Ovary (tissue), 9 donors: Measurements from ENCODE around the gene JAML. TPM values are rescaled to one million over a fixed set of nuclear protein-coding genes. Genes with fewer than 3 reads are reported as not detected.
"Not testable (repeated sequence)": the region's sequence is repeated elsewhere in the genome, so short reads cannot be mapped to it uniquely, and the experiment has no call there.

Experiments
- DNase-seq, 5 donors: peaks; one replicate each; pipeline ENCODE4 v3.0.0-alpha.2; 2019 to 2020
- H3K27ac ChIP-seq, 2 donors: fragments of 200-600 bp; one replicate each; pipeline versions ENCODE4 v1.5.1 to v1.8.0; 2019 to 2022
- H3K27me3 ChIP-seq: fragments of 200-600 bp; one replicate; pipeline ENCODE4 v1.8.0; 2022
- H3K36me3 ChIP-seq: fragments of 200-600 bp; sonication (generic); one replicate; pipeline ENCODE4 v1.5.1; 2019
- H3K4me1 ChIP-seq: one replicate; pipeline ENCODE4 v1.8.1; 2013; ENCODE audit warnings: mild to moderate bottlenecking, moderate library complexity; ENCODE audit not compliant: insufficient read depth
- H3K4me3 ChIP-seq: fragments of 200-600 bp; sonication (generic); one replicate; pipeline ENCODE4 v1.5.1; 2017
- H3K9me3 ChIP-seq, 2 donors: fragments of 200-600 bp in 1 of 2; sonication (generic) in 1 of 2; one replicate each; pipeline versions ENCODE4 v1.5.1 to v1.8.1; 2013 to 2019; ENCODE audit warnings: mild to moderate bottlenecking in 1 of 2, moderate library complexity in 1 of 2
- EP300 ChIP-seq: sonication (generic); formaldehyde crosslinking; IDR thresholded peaks from one replicate; pipeline ENCODE4 v1.6.1; 2017; ENCODE audit warnings: antibody characterized with exemption
- POLR2A ChIP-seq: fragments of 450-650 bp; IDR thresholded peaks from one replicate; pipeline ENCODE4 v1.6.1; 2017; ENCODE audit warnings: antibody characterized with exemption, mild to moderate bottlenecking, moderate library complexity
- WGBS, 3 donors: extraction: QIAGEN DNeasy Blood & Tissue Kit in 1 of 3; methylation state at CpG; one replicate each; pipeline versions ENCODE4 v1.1.5 to v1.1.7; 2013 to 2017; 5-methylcytosine and 5-hydroxymethylcytosine counted together
- intact Hi-C, 4 donors: fragments of 100-400 bp; cut with DNase I; formaldehyde crosslinking; loops; one replicate each; pipeline versions ENCODE4 v1.11.0 to v1.15.1; 2022 to 2023
- polyA plus RNA-seq, 2 donors: library from polyadenylated mRNA; stranded (reverse); fragments of 200-250 nt in 1 of 2; fragments of 350-450 nt in 1 of 2; fragmentation: Illumina TruSeq in 1 of 2; extraction: RNeasy Lipid Tissue Mini Kit (QIAGEN cat#74804) in 1 of 2; gene quantifications; one replicate each; pipeline ENCODE4 v1.2.3, GENCODE V29; 2013 to 2014
- total RNA-seq, 7 donors: library from RNA; depleted of rRNA in 2 of 7; stranded (reverse); fragments of >200 nt in 2 of 7; fragmentation: NEBNext Ultra II Directional in 3 of 7; extraction: Animal tissue kit (Norgen Biotek cat#: 25700) in 3 of 7; gene quantifications; one replicate each; pipeline versions ENCODE4 v1.1.0 to v1.2.4, GENCODE V29; 2016 to 2023
- TF ChIP-seq, protein P1 (sequence below), 3 donors: fragments of 450-650 bp in 2 of 3; fragments of 200-600 bp in 1 of 3; IDR thresholded peaks; one replicate each; pipeline versions ENCODE4 v1.5.1 to v1.8.0; 2016 to 2022; ENCODE audit warnings: antibody characterized with exemption in 3 of 3, mild to moderate bottlenecking in 1 of 3
- donor health status: DM: no; HTN: no; CAD: no; lungs with moderate emphysema.
- donor health status: DM: no; HTN: no; CAD: no.
- donor health status: Bipolar disorder and iron deficiency.
- donor health status: DM: yes; HTN: yes; CAD: no.
- donor health status: DM: no; HTN: no; CAD: no.
- donor health status: DM: yes; HTN: yes; CAD: no.

JAML gene
- total and polyA plus RNA-seq, 9 donors: 0.79 to 18.0 (median 2.0) TPM

DNA sequence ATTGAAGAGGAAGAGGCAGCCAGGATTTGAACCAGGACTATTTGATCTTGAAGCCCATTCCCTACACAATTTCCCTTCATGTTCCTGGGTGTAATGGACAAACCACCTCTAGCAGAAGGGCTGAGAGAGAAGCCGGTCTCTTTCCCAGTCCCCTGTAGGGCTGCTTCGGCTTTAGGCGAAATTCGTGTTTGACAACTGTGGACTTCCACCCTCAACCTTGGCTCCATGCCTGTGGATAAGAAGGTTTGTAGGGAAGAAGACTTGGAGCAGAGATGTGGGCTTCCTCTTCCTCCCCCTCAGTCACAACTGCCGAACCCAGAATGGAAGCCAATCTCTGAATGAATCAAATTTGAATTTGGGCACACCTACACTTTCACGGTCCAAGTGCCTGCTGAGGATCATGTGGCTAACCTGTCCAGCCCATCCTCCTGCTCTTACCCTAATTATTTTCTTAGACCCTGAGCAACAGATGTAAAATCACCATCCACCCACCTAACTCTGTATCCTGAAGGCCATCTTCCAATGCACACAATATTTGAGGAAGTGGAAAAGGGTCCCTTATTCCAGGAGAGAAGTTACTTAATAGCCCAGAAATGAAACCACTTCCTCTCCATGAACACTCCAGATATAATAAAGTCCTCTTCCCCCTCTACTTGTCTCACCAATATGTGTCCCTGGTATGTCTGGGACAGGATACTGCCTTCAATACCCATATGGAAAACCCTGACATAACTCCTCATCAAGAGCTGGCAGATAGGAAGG is 38.3 kb downstream of the JAML start:
- Histone ChIP-seq H3K4me1 (no peaks in the 10 kb centered on the region), H3K36me3 (no peaks in the 10 kb centered on the region), H3K27ac (no peak overlapping the region), H3K27me3 (no peaks in the 10 kb centered on the region), H3K9me3 (no peaks in the 10 kb centered on the region), H3K4me3 (no peak overlapping the region)
- 22 to 49% (median 41%) methylated on average over 6 of the region's 6 CpGs for WGBS, 3 donors
- intact Hi-C loops: no loop called here
- DNase-seq: no peak
- TF ChIP-seq POLR2A: no peak
- TF ChIP-seq, protein P1, sequence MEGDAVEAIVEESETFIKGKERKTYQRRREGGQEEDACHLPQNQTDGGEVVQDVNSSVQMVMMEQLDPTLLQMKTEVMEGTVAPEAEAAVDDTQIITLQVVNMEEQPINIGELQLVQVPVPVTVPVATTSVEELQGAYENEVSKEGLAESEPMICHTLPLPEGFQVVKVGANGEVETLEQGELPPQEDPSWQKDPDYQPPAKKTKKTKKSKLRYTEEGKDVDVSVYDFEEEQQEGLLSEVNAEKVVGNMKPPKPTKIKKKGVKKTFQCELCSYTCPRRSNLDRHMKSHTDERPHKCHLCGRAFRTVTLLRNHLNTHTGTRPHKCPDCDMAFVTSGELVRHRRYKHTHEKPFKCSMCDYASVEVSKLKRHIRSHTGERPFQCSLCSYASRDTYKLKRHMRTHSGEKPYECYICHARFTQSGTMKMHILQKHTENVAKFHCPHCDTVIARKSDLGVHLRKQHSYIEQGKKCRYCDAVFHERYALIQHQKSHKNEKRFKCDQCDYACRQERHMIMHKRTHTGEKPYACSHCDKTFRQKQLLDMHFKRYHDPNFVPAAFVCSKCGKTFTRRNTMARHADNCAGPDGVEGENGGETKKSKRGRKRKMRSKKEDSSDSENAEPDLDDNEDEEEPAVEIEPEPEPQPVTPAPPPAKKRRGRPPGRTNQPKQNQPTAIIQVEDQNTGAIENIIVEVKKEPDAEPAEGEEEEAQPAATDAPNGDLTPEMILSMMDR (IDR thresholded peaks at IDR 0.05): no peak
- TF ChIP-seq EP300: no peak

DNA sequence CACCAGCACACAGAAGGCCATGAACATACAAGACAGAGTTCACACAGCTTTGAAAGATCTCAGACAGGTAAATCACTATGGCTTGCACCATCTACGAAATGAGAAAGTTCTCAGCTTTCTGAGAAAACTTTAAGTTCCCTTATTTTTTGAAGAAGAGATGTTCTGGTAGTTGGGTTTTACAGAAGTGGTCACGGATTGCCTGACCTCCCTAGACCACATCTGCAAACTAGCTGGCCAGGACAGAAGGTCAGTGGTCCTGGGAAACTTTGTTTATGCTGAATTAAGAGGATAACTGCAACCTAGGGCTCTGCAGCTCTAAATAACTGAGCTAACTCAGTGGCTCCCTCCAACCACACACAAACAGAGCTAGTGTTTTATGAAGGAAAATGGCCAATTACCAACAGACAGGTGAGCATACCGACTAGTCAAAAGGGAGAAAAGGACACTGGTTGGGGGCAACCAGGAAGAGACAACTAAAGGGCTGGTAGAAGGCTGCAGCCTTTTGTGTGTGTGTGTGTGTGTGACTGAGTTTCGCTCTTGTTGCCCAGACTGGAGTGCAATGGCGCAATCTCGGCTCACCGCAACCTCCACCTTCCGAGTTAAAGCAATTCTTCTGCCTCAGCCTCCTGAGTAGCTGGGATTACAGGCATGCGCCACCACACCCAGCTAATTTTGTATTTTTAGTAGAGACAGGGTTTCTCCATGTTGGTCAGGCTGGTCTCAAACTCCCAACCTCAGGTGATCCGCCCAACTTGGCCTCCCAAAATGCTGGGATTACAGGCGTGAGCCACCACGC is 39.8 kb downstream of the JAML start:
- no peak for DNase-seq
- WGBS, 3 donors: 89 to 91% (median 90%) methylated on average over 12 of the region's 12 CpGs
- TF ChIP-seq, protein P1 (IDR thresholded peaks at IDR 0.05): no peak
- TF ChIP-seq EP300 (no peak), POLR2A (no peak)

DNA sequence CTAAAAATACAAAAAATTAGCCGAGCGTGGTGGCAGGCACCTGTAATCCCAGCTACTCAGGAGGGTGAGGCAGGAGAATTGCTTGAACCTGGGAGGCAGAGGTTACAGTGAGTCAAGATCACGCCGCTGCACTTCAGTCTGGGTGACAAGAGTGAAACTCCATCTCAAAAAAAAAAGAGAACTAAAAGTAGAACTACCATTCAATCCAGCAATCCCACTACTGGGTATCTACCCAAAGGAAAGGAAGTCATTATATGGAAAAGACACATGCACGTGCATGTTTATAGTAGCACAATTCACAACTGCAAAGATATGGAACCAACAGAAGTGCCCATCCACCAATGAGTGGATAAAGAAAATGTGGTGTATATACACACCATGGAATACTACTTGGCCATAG is 41.1 kb downstream of the JAML start:
- WGBS, 3 donors: 73 to 92% (median 91%) methylated on average over 5 of the region's 5 CpGs
- H3K4me1 ChIP-seq, DNase-seq, intact Hi-C loops, H3K4me3 ChIP-seq, H3K36me3 ChIP-seq, H3K9me3 ChIP-seq, H3K27me3 ChIP-seq, H3K27ac ChIP-seq: not testable (repeated sequence)

More for the DNA sequence above, 39.8 kb downstream of the JAML start:
- no peaks in the 10 kb centered on the region for H3K36me3 ChIP-seq
- no peaks in the 10 kb centered on the region for H3K4me1 ChIP-seq
- no peaks in the 10 kb centered on the region for H3K9me3 ChIP-seq
- H3K27ac ChIP-seq: no peak overlapping the region
- no peak overlapping the region for H3K4me3 ChIP-seq
- H3K27me3 ChIP-seq: no peaks in the 10 kb centered on the region
- intact Hi-C loops: no loop called here

DNA sequence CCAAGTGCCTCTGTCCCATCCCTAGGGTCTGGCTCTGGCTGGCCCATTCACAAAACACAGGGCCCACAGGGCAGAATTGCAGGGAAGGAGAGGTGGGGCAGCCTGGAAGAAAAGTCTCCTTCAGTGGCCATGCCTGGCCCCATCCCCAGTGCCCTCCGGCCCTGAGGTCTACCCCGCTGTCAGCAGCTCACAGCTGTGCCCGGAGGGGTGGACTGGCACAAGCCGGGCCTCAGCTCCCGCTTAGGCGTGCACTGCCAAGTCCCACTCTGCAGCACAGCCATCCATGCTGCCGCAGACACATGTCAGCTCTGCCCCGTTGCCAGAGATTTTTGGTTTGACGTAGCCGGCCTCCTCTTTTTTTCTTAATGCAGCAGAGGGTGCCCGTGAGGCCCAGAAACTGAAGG is 44.5 kb downstream of the JAML start:
- Histone ChIP-seq H3K4me1 (no peaks in the 10 kb centered on the region), H3K27ac (no peak overlapping the region)

More for the DNA sequence above, 44.5 kb downstream of the JAML start:
- no peaks in the 10 kb centered on the region for H3K36me3 ChIP-seq
- TF ChIP-seq POLR2A (no peak), EP300 (no peak)
- TF ChIP-seq, protein P1 (IDR thresholded peaks at IDR 0.05): no peak
- no peak overlapping the region for H3K4me3 ChIP-seq
- no peaks in the 10 kb centered on the region for H3K27me3 ChIP-seq
- H3K9me3 ChIP-seq: no peaks in the 10 kb centered on the region
- peak; percentile 47 to 57 (median 51) for DNase-seq
- WGBS, 3 donors: 4 to 11% (median 4%) methylated on average over 11 of the region's 11 CpGs
- intact Hi-C loops: no loop called here
